Measurements from ENCODE around the gene ZNF18. TPM values are rescaled to one million over a fixed set of nuclear protein-coding genes. Genes with fewer than 3 reads are reported as not detected.

Gene ZNF18
- total and polyA plus RNA-seq, 2 of the 13 experiments (the other 11 are each of a cell fraction or from before 2014, with no cell fraction given) = 2.4 to 5.4 TPM

- TF ChIP-seq KDM3A (CRISPR knock-in tag; IDR thresholded peaks at IDR 0.05; ENCODE audit: low read depth) = no peak
- TF ChIP-seq ZNF614 (CRISPR knock-in tag; IDR thresholded peaks at IDR 0.05; ENCODE audit: borderline replicate concordance) = no peak
- no peak for TF ChIP-seq ZNF513 (CRISPR knock-in tag; conservative IDR thresholded peaks at IDR 0.05)
- no peak for TF ChIP-seq NFYC (CRISPR knock-in tag; IDR thresholded peaks at IDR 0.05)
Observed at GRCh38 chr17:11996722-11997146, 541 bp downstream of the ZNF18 start (continued).

GRCh38 chr17:11991461-11991860, 5.8 kb downstream of the ZNF18 start:
- BruUV-seq (replicated peaks) = no TSS peak
- ChIA-PET CTCF (ENCODE audit: low intra/inter-chr PET ratio, low total read pairs) (no interaction called here), POLR2A (no interaction called here)
- in situ Hi-C loops (cut with HindIII; ENCODE audit: extremely low pct_ligation_motif_present, low pct_unique_long_range_greater_than_20kb) (no loop called here), intact Hi-C loops (cut with micrococcal nuclease; ENCODE audit: unreplicated experiment) (no loop called here)
- 75% methylated on average over 4 of the region's 4 CpGs for WGBS (ENCODE audit: low lambda C conversion rate)
- no peak for ATAC-seq
- Histone ChIP-seq H3K4me1 (ENCODE audit: insufficient read depth, low read length) (peaks cover 33% of the 10 kb centered on the region), H3K27me3 (ENCODE audit: control insufficient read depth in 1 of 2, insufficient read depth in 2 of 2, low read length in 2 of 2) (no peaks in the 10 kb centered on the region), H3K9me3 (ENCODE audit: low read length) (no peaks in the 10 kb centered on the region), H3K27ac (ENCODE audit: extremely low read length, insufficient read depth, low read length) (no peak overlapping the region), H2AFZ (ENCODE audit: low read length) (no peak overlapping the region), H4K20me1 (ENCODE audit: insufficient read depth, low read length) (no peaks in the 10 kb centered on the region), H3K79me2 (ENCODE audit: insufficient read depth, low read length) (no peaks in the 10 kb centered on the region), H3K36me3 (replicated peaks in 1 of 2; ENCODE audit: control insufficient read depth in 1 of 2, insufficient read depth in 2 of 2, low read length in 2 of 2) (peaks cover 0 to 2% of the 10 kb centered on the region in 2 experiments; a peak in 1 of 5 replicates), H3K4me3 (replicated peaks in 1 of 3; ENCODE audit: insufficient read depth in 1 of 3, low read depth in 2 of 3, low read length in 3 of 3) (no peak overlapping the region), H3K4me2 (ENCODE audit: low read depth, low read length) (no peak overlapping the region), H3K9ac (ENCODE audit: insufficient read depth, low read depth, low read length) (no peak overlapping the region)
- FAIRE-seq = no peak
- DNase-seq (ENCODE audit: low spot score) = no peak
- TF ChIP-seq ZSCAN20 (CRISPR knock-in tag; IDR thresholded peaks at IDR 0.05; ENCODE audit: borderline replicate concordance) (no peak), SCMH1 (CRISPR knock-in tag; IDR thresholded peaks at IDR 0.05; ENCODE audit: borderline replicate concordance) (no peak), IRF9 (CRISPR knock-in tag; IDR thresholded peaks at IDR 0.05; ENCODE audit: borderline replicate concordance) (no peak), ARNT (IDR thresholded peaks at IDR 0.05) (no peak), MXD4 (CRISPR knock-in tag; IDR thresholded peaks at IDR 0.05) (no peak), CREB3 (CRISPR knock-in tag; IDR thresholded peaks at IDR 0.05) (no peak), ZNF367 (CRISPR knock-in tag; IDR thresholded peaks at IDR 0.05; ENCODE audit: borderline replicate concordance) (no peak), ZNF282 (IDR thresholded peaks at IDR 0.05; ENCODE audit: partially characterized antibody) (no peak), FOSL2 (CRISPR knock-in tag; IDR thresholded peaks at IDR 0.05) (no peak), DR1 (CRISPR knock-in tag; IDR thresholded peaks at IDR 0.05) (no peak), ZNF496 (CRISPR knock-in tag; IDR thresholded peaks at IDR 0.05; ENCODE audit: insufficient replicate concordance) (no peak), PRDM10 (CRISPR knock-in tag; IDR thresholded peaks at IDR 0.05; ENCODE audit: low read depth) (no peak), ZNF570 (CRISPR knock-in tag; IDR thresholded peaks at IDR 0.05; ENCODE audit: borderline replicate concordance) (no peak), ZNF746 (CRISPR knock-in tag; IDR thresholded peaks at IDR 0.05) (no peak)

Data from HepG2 (cell line).